Measurements from ENCODE around the gene ITGB2.

ITGB2 gene

DNA sequence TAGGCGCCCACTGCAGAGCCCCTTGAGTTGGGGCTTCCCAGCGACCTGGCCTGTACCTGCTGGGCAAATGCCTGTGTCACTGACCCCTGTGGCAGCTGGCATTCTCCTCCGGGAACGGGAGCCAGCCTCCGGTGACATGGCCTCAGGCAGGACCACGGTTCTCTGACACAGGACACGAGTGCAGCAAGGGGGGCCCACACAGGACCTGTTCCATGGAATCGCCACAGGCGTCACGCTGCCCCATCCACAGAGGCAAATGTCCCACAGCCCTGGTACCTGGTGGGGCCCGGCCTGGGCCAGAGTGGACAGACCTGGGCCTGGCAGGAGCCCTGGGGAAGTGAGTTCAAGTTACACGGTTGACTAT is 2.6 kb downstream of the ITGB2 start:
- Histone ChIP-seq H3K9me2 (replicated peaks; ENCODE audit: control insufficient read depth, low read length) (no peaks in the 10 kb centered on the region), H3F3A (ENCODE audit: control insufficient read depth, insufficient read depth) (no peaks in the 10 kb centered on the region; the same call in 1 of the 2 replicates), H3K4me2 (ENCODE audit: low read length) (no peak overlapping the region), H3K79me2 (ENCODE audit: control insufficient read depth, low read length) (no peaks in the 10 kb centered on the region), H3K4me3 (ENCODE audit: low read length) (no peak overlapping the region), H3K9me3 (ENCODE audit: control insufficient read depth, insufficient read depth, low read length) (no peaks in the 10 kb centered on the region), H3K27ac (ENCODE audit: low read depth, low read length) (no peak overlapping the region), H3K4me1 (ENCODE audit: control insufficient read depth, low read length) (peaks cover 33% of the 10 kb centered on the region), H3K27me3 (ENCODE audit: control insufficient read depth, low read length) (peaks cover 79% of the 10 kb centered on the region), H4K20me1 (ENCODE audit: control insufficient read depth, insufficient read depth, low read depth, low read length) (no peaks in the 10 kb centered on the region), H3K36me3 (ENCODE audit: control insufficient read depth, low read length) (no peaks in the 10 kb centered on the region)
- TF ChIP-seq EZH2phosphoT487 (IDR thresholded peaks at IDR 0.05; ENCODE audit: borderline replicate concordance, low read length), result no peak
- TF ChIP-seq, protein P1, sequence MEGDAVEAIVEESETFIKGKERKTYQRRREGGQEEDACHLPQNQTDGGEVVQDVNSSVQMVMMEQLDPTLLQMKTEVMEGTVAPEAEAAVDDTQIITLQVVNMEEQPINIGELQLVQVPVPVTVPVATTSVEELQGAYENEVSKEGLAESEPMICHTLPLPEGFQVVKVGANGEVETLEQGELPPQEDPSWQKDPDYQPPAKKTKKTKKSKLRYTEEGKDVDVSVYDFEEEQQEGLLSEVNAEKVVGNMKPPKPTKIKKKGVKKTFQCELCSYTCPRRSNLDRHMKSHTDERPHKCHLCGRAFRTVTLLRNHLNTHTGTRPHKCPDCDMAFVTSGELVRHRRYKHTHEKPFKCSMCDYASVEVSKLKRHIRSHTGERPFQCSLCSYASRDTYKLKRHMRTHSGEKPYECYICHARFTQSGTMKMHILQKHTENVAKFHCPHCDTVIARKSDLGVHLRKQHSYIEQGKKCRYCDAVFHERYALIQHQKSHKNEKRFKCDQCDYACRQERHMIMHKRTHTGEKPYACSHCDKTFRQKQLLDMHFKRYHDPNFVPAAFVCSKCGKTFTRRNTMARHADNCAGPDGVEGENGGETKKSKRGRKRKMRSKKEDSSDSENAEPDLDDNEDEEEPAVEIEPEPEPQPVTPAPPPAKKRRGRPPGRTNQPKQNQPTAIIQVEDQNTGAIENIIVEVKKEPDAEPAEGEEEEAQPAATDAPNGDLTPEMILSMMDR (IDR thresholded peaks at IDR 0.05; ENCODE audit: low read depth, low read length, poor library complexity, severe bottlenecking), result no peak

DNA sequence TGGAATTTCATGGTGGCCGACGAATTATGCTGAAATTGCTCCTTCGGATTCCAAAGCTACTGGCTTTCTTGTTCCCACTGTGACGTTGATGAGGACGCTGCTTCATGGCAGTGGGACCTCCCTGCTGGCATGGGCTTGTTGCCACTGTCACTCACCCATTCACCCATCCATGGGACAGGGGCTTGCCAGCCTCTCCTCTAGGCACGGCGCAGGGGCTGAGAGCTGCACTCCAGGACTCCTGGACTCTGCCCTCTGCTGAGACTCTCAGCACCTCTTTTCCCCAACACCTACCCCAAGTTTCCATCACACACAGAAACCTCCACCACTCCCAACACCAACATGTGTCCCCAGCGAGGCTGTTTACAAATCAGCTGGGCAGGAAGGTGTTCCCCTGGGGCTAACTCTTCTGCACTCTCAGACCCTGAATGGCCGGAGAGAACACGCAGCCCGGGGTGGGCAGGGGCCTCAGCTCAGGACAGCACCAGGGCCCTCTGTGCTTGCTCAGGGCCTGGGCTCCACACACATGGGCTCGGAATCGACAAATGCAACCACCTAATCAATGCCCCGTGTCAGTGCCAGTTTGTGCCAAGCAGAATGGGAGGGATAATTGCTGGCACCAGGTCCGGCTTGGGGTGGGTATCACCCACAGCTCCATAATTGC is 3.1 kb downstream of the ITGB2 start:
- H3F3A ChIP-seq (ENCODE audit: control insufficient read depth, insufficient read depth), result no peaks in the 10 kb centered on the region; the same call in 1 of the 2 replicates
- no peak overlapping the region for H3K4me2 ChIP-seq (ENCODE audit: low read length)
- H3K4me1 ChIP-seq (ENCODE audit: control insufficient read depth, low read length), result peaks cover 33% of the 10 kb centered on the region
- H3K79me2 ChIP-seq (ENCODE audit: control insufficient read depth, low read length), result no peaks in the 10 kb centered on the region
- no peak overlapping the region for H3K4me3 ChIP-seq (ENCODE audit: low read length)
- H4K20me1 ChIP-seq (ENCODE audit: control insufficient read depth, insufficient read depth, low read depth, low read length), result no peaks in the 10 kb centered on the region
- H3K27ac ChIP-seq (ENCODE audit: low read depth, low read length), result no peak overlapping the region
- no peaks in the 10 kb centered on the region for H3K9me2 ChIP-seq (replicated peaks; ENCODE audit: control insufficient read depth, low read length)
- no peaks in the 10 kb centered on the region for H3K9me3 ChIP-seq (ENCODE audit: control insufficient read depth, insufficient read depth, low read length)
- H3K27me3 ChIP-seq (ENCODE audit: control insufficient read depth, low read length), result peaks cover 74% of the 10 kb centered on the region
- no peaks in the 10 kb centered on the region for H3K36me3 ChIP-seq (ENCODE audit: control insufficient read depth, low read length)
- no peak for TF ChIP-seq EZH2phosphoT487 (IDR thresholded peaks at IDR 0.05; ENCODE audit: borderline replicate concordance, low read length)
- TF ChIP-seq, protein P1 (IDR thresholded peaks at IDR 0.05; ENCODE audit: low read depth, low read length, poor library complexity, severe bottlenecking), result no peak

DNA sequence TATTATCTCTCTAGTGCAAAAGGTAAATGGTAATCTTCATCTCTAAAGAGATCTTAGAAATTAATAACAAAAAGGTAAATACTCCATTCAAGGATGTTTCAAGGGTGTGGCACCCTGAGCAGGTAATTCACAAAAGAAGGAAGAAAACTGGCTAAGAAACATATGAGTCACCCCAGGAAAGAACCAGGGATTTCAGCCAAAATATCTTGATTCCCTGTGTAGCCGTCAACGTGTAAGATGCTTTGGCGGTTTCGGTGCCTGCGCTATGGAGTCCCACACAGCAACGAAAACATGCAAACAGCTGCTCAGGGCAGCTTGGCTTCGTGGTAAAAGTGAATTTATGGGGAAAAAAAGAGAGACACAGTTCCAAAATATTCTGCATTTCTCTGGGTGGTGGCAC is 3.7 kb downstream of the ITGB2 start:
- Histone ChIP-seq H3K4me1 (ENCODE audit: control insufficient read depth, low read length) (peaks cover 33% of the 10 kb centered on the region), H3K79me2 (ENCODE audit: control insufficient read depth, low read length) (no peaks in the 10 kb centered on the region), H3K27ac (ENCODE audit: low read depth, low read length) (no peak overlapping the region), H3K4me2 (ENCODE audit: low read length) (no peak overlapping the region), H3K36me3 (ENCODE audit: control insufficient read depth, low read length) (no peaks in the 10 kb centered on the region), H3K9me3 (ENCODE audit: control insufficient read depth, insufficient read depth, low read length) (no peaks in the 10 kb centered on the region), H3F3A (ENCODE audit: control insufficient read depth, insufficient read depth) (no peaks in the 10 kb centered on the region; the same call in 1 of the 2 replicates), H3K9me2 (replicated peaks; ENCODE audit: control insufficient read depth, low read length) (no peaks in the 10 kb centered on the region), H4K20me1 (ENCODE audit: control insufficient read depth, insufficient read depth, low read depth, low read length) (no peaks in the 10 kb centered on the region), H3K27me3 (ENCODE audit: control insufficient read depth, low read length) (peaks cover 68% of the 10 kb centered on the region), H3K4me3 (ENCODE audit: low read length) (no peak overlapping the region)
- TF ChIP-seq EZH2phosphoT487 (IDR thresholded peaks at IDR 0.05; ENCODE audit: borderline replicate concordance, low read length), result no peak
- TF ChIP-seq, protein P1 (IDR thresholded peaks at IDR 0.05; ENCODE audit: low read depth, low read length, poor library complexity, severe bottlenecking), result no peak

All from DOHH2 (cell line).